GM23338 (cell line): ENCODE data around the gene ANKRD17. TPM values are rescaled to one million over a fixed set of nuclear protein-coding genes. Genes with fewer than 3 reads are reported as not detected.

Experiments
- ATAC-seq: fragments of 200-7000 bp; cut with Tn5 transposase; 3 replicates; pipeline ENCODE4 v1.9.1; 2020
- DNase-seq: peaks from one replicate; pipeline ENCODE4 v3.0.0-alpha.2; 2015; ENCODE audit warnings: low spot score
- H2AFZ ChIP-seq: fragments of 200-600 bp; sonication (generic); 2 replicates; pipeline ENCODE4 v1.8.0; 2016; ENCODE audit warnings: antibody characterized with exemption, mild to moderate bottlenecking, moderate library complexity
- H3F3A ChIP-seq: fragments of 200-600 bp; sonication (generic); replicated peaks from 2 replicates; pipeline ENCODE4 v1.8.0; 2017; ENCODE audit warnings: antibody characterized with exemption, mixed run types, low read depth
- H3K27ac ChIP-seq: fragments of 200-600 bp; sonication (generic); 2 replicates; pipeline ENCODE4 v1.6.1; 2016; ENCODE audit warnings: low read depth
- H3K27me3 ChIP-seq: fragments of 200-600 bp; sonication (generic); 2 replicates; pipeline ENCODE4 v1.8.0; 2016; ENCODE audit warnings: mild to moderate bottlenecking, mixed run types, moderate library complexity; ENCODE audit not compliant: insufficient read depth
- H3K36me3 ChIP-seq: fragments of 200-600 bp; sonication (generic); 2 replicates; pipeline ENCODE4 v1.8.0; 2016; ENCODE audit warnings: mild to moderate bottlenecking; ENCODE audit not compliant: insufficient read depth
- H3K4me1 ChIP-seq: fragments of 200-600 bp; sonication (generic); 2 replicates; pipeline ENCODE4 v1.8.0; 2016; ENCODE audit warnings: mild to moderate bottlenecking, moderate library complexity; ENCODE audit not compliant: insufficient read depth
- H3K4me2 ChIP-seq: fragments of 200-600 bp; sonication (generic); 2 replicates; pipeline ENCODE4 v1.7.1; 2017; ENCODE audit warnings: mixed run types
- H3K4me3 ChIP-seq: fragments of 200-600 bp; sonication (generic); 2 replicates; pipeline ENCODE4 v1.6.1; 2016; ENCODE audit warnings: mixed run types
- H3K79me2 ChIP-seq: fragments of 200-600 bp; sonication (generic); replicated peaks from 2 replicates; pipeline ENCODE4 v1.8.0; 2017; ENCODE audit warnings: mild to moderate bottlenecking; ENCODE audit not compliant: insufficient read depth
- H3K9me2 ChIP-seq: fragments of 200-600 bp; sonication (generic); 2 replicates; pipeline ENCODE4 v1.8.0; 2017; ENCODE audit not compliant: insufficient read depth
- H4K20me1 ChIP-seq: fragments of 200-600 bp; sonication (generic); replicated peaks from 2 replicates; pipeline ENCODE4 v1.8.0; 2017; ENCODE audit warnings: mild to moderate bottlenecking; ENCODE audit not compliant: insufficient read depth
- H3K27ac Mint-ChIP-seq: 2 replicates; pipeline ENCODE4 v1.8.0; 2020; ENCODE audit warnings: inconsistent platforms, mild to moderate bottlenecking, moderate library complexity, mixed read lengths
- H3K27me3 Mint-ChIP-seq: 3 replicates; pipeline ENCODE4 v1.8.0; 2022; ENCODE audit warnings: low read depth, mild to moderate bottlenecking, moderate library complexity, mixed read lengths, inconsistent platforms; ENCODE audit not compliant: insufficient read depth, poor library complexity
- H3K36me3 Mint-ChIP-seq: 3 replicates; pipeline ENCODE4 v1.8.0; 2021; ENCODE audit warnings: low read depth, mild to moderate bottlenecking, inconsistent platforms, moderate library complexity, mixed read lengths
- H3K4me1 Mint-ChIP-seq: 3 replicates; pipeline ENCODE4 v1.8.0; 2020; ENCODE audit warnings: mild to moderate bottlenecking, inconsistent platforms, mixed read lengths
- H3K4me3 Mint-ChIP-seq: 3 replicates; pipeline ENCODE4 v1.8.0; 2021; ENCODE audit warnings: moderate library complexity, mild to moderate bottlenecking, inconsistent platforms, mixed read lengths
- H3K9me3 Mint-ChIP-seq: 3 replicates; pipeline ENCODE4 v1.8.0; 2020; ENCODE audit warnings: moderate library complexity, mild to moderate bottlenecking, inconsistent platforms, mixed read lengths
- CREB1 ChIP-seq: fragments of 250-450 bp; sonication (Bioruptor Pico); IDR thresholded peaks from 2 replicates; pipeline ENCODE4 v1.5.0; 2020; ENCODE audit warnings: low read depth, mild to moderate bottlenecking, moderate library complexity
- EZH2 ChIP-seq: fragments of 200-600 bp; sonication (generic); IDR thresholded peaks from one replicate; pipeline ENCODE4 v1.8.0; 2017; ENCODE audit warnings: antibody characterized with exemption, mild to moderate bottlenecking, low read depth; ENCODE audit not compliant: unreplicated experiment
- EZH2phosphoT487 ChIP-seq: fragments of 200-600 bp; sonication (generic); IDR thresholded peaks from one replicate; pipeline ENCODE4 v1.8.1; 2018; ENCODE audit warnings: antibody characterized with exemption; ENCODE audit not compliant: unreplicated experiment
- JUNB ChIP-seq: IDR thresholded peaks from one replicate; pipeline ENCODE4 v1.6.1; 2016; ENCODE audit warnings: antibody characterized with exemption; ENCODE audit not compliant: unreplicated experiment
- NANOG ChIP-seq: IDR thresholded peaks from 2 replicates; pipeline ENCODE4 v1.6.1; 2016; ENCODE audit warnings: antibody characterized with exemption, borderline replicate concordance
- POLR2AphosphoS5 ChIP-seq: IDR thresholded peaks from 2 replicates; pipeline ENCODE4 v1.6.1; 2016; ENCODE audit warnings: antibody characterized with exemption, low read depth
- STAT1 ChIP-seq: IDR thresholded peaks from one replicate; pipeline ENCODE4 v1.6.1; 2016; ENCODE audit warnings: antibody characterized with exemption; ENCODE audit not compliant: unreplicated experiment
- ZNF114 ChIP-seq: fragments of 250-450 bp; sonication (Bioruptor Pico); IDR thresholded peaks from 2 replicates; pipeline ENCODE4 v1.5.0; 2020; ENCODE audit warnings: mild to moderate bottlenecking, moderate library complexity
- ZNF331 ChIP-seq: fragments of 250-450 bp; sonication (Bioruptor Pico); IDR thresholded peaks from 2 replicates; pipeline ENCODE4 v1.5.0; 2020; ENCODE audit warnings: low read depth, mild to moderate bottlenecking, moderate library complexity
- polyA plus RNA-seq: library from polyadenylated mRNA; unstranded; fragments of >200 nt; fragmentation: Nextera tagmentation; extraction: Ambion mirVana; gene quantifications from 2 replicates; pipeline ENCODE4 v1.2.1, GENCODE V29; 2016
- total RNA-seq: library from RNA; depleted of rRNA; stranded (reverse); fragments of >200 nt; shearing (Covaris generic); gene quantifications from 2 replicates; pipeline ENCODE4 v1.2.3, GENCODE V29; 2014
- TF ChIP-seq, protein P1 (sequence below): IDR thresholded peaks from one replicate; pipeline ENCODE4 v1.6.1; 2018; ENCODE audit warnings: antibody characterized with exemption; ENCODE audit not compliant: unreplicated experiment
- TF ChIP-seq, protein P2 (sequence below): IDR thresholded peaks from 2 replicates; pipeline ENCODE4 v1.6.1; 2016; ENCODE audit warnings: antibody characterized with exemption
- TF ChIP-seq, protein P3 (sequence below), 2 experiments: fragments of 200-600 bp in 1 of 2; sonication (generic) in 1 of 2; conservative IDR thresholded peaks; 2 replicates each; pipeline versions ENCODE4 v1.5.1 to v1.6.1; 2016 to 2017; ENCODE audit warnings: antibody characterized with exemption in 2 of 2, low read depth in 2 of 2, mild to moderate bottlenecking in 2 of 2, moderate library complexity in 1 of 2
- TF ChIP-seq, protein P4 (sequence below): fragments of 250-450 bp; sonication (Bioruptor Pico); IDR thresholded peaks from 2 replicates; pipeline ENCODE4 v1.5.0; 2020; ENCODE audit warnings: mild to moderate bottlenecking, moderate library complexity

ANKRD17 gene
- total and polyA plus RNA-seq, 2 experiments from 2014 or later = 41.9 to 85.3 TPM

DNA sequence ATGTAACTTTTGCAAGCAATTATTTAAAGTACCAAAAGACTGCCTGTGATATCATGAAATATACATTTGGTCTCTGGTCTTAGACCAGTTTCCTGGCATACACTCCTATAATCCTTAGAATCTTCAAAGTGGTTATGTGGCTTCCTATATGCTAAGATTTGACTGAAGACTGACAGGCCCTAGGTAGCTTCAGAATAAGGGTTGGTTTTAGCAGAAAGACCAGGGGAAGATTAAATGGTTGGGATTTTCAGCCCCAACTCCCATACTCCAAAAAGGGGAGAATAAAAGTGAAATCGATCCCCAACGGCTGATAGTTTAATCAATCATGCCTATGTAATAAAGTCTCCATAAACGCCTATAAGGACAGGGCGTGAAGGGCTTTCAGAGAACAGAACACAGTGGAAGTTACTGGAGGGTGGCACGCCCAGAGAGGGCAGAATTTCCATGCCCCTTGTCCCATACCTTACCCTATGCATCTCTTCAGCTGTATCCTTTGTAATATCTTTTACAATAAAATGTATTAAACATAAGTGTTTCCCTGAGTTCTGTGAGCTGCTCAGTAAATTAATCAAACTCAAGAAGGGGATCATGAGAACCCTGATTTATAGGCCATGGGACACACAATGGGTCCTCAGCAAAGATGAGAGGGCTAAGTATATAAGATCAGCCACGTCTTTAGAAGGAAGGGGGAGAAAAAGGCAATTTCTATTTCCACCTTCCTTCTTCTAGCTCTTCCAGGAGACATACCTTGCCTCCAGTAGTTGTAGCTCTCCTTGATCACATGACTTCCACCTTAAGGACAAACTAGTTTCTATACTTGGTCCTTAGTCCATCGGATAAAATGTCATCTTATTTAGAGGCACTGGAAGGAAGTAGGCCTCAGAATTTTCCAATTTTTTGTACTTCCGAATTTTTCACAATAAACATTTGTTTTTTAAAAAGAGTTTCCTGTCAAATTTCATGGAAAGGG, 26.8 kb downstream of the ANKRD17 start:
- no peaks in the 10 kb centered on the region for H3K9me2 ChIP-seq
- H3K4me3 ChIP-seq = no peak overlapping the region
- peaks cover 25% of the 10 kb centered on the region for H3K36me3 Mint-ChIP-seq
- H3K27ac ChIP-seq = no peak overlapping the region
- TF ChIP-seq POLR2AphosphoS5 (no peak), ZNF331 (CRISPR knock-in tag) (no peak), EZH2phosphoT487 (no peak), JUNB (no peak), CREB1 (CRISPR knock-in tag) (no peak), EZH2 (no peak), ZNF114 (no peak), STAT1 (no peak), NANOG (no peak)
- TF ChIP-seq, protein P1, sequence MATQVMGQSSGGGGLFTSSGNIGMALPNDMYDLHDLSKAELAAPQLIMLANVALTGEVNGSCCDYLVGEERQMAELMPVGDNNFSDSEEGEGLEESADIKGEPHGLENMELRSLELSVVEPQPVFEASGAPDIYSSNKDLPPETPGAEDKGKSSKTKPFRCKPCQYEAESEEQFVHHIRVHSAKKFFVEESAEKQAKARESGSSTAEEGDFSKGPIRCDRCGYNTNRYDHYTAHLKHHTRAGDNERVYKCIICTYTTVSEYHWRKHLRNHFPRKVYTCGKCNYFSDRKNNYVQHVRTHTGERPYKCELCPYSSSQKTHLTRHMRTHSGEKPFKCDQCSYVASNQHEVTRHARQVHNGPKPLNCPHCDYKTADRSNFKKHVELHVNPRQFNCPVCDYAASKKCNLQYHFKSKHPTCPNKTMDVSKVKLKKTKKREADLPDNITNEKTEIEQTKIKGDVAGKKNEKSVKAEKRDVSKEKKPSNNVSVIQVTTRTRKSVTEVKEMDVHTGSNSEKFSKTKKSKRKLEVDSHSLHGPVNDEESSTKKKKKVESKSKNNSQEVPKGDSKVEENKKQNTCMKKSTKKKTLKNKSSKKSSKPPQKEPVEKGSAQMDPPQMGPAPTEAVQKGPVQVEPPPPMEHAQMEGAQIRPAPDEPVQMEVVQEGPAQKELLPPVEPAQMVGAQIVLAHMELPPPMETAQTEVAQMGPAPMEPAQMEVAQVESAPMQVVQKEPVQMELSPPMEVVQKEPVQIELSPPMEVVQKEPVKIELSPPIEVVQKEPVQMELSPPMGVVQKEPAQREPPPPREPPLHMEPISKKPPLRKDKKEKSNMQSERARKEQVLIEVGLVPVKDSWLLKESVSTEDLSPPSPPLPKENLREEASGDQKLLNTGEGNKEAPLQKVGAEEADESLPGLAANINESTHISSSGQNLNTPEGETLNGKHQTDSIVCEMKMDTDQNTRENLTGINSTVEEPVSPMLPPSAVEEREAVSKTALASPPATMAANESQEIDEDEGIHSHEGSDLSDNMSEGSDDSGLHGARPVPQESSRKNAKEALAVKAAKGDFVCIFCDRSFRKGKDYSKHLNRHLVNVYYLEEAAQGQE = no peak
- TF ChIP-seq, protein P2, sequence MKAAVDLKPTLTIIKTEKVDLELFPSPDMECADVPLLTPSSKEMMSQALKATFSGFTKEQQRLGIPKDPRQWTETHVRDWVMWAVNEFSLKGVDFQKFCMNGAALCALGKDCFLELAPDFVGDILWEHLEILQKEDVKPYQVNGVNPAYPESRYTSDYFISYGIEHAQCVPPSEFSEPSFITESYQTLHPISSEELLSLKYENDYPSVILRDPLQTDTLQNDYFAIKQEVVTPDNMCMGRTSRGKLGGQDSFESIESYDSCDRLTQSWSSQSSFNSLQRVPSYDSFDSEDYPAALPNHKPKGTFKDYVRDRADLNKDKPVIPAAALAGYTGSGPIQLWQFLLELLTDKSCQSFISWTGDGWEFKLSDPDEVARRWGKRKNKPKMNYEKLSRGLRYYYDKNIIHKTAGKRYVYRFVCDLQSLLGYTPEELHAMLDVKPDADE = no peak
- TF ChIP-seq, protein P3, sequence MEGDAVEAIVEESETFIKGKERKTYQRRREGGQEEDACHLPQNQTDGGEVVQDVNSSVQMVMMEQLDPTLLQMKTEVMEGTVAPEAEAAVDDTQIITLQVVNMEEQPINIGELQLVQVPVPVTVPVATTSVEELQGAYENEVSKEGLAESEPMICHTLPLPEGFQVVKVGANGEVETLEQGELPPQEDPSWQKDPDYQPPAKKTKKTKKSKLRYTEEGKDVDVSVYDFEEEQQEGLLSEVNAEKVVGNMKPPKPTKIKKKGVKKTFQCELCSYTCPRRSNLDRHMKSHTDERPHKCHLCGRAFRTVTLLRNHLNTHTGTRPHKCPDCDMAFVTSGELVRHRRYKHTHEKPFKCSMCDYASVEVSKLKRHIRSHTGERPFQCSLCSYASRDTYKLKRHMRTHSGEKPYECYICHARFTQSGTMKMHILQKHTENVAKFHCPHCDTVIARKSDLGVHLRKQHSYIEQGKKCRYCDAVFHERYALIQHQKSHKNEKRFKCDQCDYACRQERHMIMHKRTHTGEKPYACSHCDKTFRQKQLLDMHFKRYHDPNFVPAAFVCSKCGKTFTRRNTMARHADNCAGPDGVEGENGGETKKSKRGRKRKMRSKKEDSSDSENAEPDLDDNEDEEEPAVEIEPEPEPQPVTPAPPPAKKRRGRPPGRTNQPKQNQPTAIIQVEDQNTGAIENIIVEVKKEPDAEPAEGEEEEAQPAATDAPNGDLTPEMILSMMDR (conservative IDR thresholded peaks at IDR 0.05; ENCODE audit: low read depth in 2 of 2) = no peak
- TF ChIP-seq, protein P4, sequence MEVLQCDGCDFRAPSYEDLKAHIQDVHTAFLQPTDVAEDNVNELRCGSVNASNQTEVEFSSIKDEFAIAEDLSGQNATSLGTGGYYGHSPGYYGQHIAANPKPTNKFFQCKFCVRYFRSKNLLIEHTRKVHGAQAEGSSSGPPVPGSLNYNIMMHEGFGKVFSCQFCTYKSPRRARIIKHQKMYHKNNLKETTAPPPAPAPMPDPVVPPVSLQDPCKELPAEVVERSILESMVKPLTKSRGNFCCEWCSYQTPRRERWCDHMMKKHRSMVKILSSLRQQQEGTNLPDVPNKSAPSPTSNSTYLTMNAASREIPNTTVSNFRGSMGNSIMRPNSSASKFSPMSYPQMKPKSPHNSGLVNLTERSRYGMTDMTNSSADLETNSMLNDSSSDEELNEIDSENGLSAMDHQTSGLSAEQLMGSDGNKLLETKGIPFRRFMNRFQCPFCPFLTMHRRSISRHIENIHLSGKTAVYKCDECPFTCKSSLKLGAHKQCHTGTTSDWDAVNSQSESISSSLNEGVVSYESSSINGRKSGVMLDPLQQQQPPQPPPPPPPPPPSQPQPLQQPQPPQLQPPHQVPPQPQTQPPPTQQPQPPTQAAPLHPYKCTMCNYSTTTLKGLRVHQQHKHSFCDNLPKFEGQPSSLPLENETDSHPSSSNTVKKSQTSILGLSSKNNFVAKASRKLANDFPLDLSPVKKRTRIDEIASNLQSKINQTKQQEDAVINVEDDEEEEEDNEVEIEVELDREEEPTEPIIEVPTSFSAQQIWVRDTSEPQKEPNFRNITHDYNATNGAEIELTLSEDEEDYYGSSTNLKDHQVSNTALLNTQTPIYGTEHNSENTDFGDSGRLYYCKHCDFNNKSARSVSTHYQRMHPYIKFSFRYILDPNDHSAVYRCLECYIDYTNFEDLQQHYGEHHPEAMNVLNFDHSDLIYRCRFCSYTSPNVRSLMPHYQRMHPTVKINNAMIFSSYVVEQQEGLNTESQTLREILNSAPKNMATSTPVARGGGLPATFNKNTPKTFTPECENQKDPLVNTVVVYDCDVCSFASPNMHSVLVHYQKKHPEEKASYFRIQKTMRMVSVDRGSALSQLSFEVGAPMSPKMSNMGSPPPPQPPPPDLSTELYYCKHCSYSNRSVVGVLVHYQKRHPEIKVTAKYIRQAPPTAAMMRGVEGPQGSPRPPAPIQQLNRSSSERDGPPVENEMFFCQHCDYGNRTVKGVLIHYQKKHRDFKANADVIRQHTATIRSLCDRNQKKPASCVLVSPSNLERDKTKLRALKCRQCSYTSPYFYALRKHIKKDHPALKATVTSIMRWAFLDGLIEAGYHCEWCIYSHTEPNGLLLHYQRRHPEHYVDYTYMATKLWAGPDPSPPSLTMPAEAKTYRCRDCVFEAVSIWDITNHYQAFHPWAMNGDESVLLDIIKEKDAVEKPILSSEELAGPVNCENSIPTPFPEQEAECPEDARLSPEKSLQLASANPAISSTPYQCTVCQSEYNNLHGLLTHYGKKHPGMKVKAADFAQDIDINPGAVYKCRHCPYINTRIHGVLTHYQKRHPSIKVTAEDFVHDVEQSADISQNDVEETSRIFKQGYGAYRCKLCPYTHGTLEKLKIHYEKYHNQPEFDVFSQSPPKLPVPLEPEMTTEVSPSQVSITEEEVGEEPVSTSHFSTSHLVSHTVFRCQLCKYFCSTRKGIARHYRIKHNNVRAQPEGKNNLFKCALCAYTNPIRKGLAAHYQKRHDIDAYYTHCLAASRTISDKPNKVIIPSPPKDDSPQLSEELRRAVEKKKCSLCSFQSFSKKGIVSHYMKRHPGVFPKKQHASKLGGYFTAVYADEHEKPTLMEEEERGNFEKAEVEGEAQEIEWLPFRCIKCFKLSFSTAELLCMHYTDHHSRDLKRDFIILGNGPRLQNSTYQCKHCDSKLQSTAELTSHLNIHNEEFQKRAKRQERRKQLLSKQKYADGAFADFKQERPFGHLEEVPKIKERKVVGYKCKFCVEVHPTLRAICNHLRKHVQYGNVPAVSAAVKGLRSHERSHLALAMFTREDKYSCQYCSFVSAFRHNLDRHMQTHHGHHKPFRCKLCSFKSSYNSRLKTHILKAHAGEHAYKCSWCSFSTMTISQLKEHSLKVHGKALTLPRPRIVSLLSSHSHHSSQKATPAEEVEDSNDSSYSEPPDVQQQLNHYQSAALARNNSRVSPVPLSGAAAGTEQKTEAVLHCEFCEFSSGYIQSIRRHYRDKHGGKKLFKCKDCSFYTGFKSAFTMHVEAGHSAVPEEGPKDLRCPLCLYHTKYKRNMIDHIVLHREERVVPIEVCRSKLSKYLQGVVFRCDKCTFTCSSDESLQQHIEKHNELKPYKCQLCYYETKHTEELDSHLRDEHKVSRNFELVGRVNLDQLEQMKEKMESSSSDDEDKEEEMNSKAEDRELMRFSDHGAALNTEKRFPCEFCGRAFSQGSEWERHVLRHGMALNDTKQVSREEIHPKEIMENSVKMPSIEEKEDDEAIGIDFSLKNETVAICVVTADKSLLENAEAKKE (CRISPR knock-in tag) = no peak
- ATAC-seq (no peak), DNase-seq (no peak)
- peaks cover 1% of the 10 kb centered on the region for H3K27me3 Mint-ChIP-seq
- H3K4me3 Mint-ChIP-seq = no peak overlapping the region
- H3K27me3 ChIP-seq = no peaks in the 10 kb centered on the region
- no peaks in the 10 kb centered on the region; the same call in 2 of the 3 replicates for H3K4me1 Mint-ChIP-seq
- H3K4me1 ChIP-seq = no peaks in the 10 kb centered on the region
- no peaks in the 10 kb centered on the region for H3K36me3 ChIP-seq
- H3K27ac Mint-ChIP-seq = no peak overlapping the region
- H3K9me3 Mint-ChIP-seq = no peaks in the 10 kb centered on the region
- peaks cover 100% of the 10 kb centered on the region for H3K79me2 ChIP-seq
- no peak overlapping the region for H3K4me2 ChIP-seq
- peaks cover 5% of the 10 kb centered on the region; the same call in 1 of the 2 replicates for H4K20me1 ChIP-seq
- H3F3A ChIP-seq = no peaks in the 10 kb centered on the region
- H2AFZ ChIP-seq = no peak overlapping the region
